ENCODE measurements around the gene ETV3L.
"Not testable (repeated sequence)": the region's sequence is repeated elsewhere in the genome, so short reads cannot be mapped to it uniquely, and the experiment has no call there.

The ETV3L gene

GRCh38 chr1:157069601-157070000 lies 30.0 kb downstream of the ETV3L start:
- DNase-seq, result no peak

- not testable (repeated sequence) for DNase-seq
Measured at GRCh38 chr1:157059241-157059640, 40.4 kb downstream of the ETV3L start.

- DNase-seq, result no peak
Measured at GRCh38 chr1:157056269-157056668, 43.3 kb downstream of the ETV3L start.

GRCh38 chr1:157055729-157056128 lies 43.9 kb downstream of the ETV3L start:
- not testable (repeated sequence) for DNase-seq

GRCh38 chr1:157050836-157051235 lies 48.8 kb downstream of the ETV3L start:
- DNase-seq, result no peak

- DNase-seq, result no peak
Measured at GRCh38 chr1:157047062-157047410, 52.6 kb downstream of the ETV3L start.

- peak; percentile 95 for DNase-seq
Measured at GRCh38 chr1:157045250-157046218, 54.1 kb downstream of the ETV3L start, which contains the start of gene ARHGEF11. ARHGEF11 (minus strand) TSS chr1:157045742; CDS start chr1:157044330, 1,412 bp downstream.

- no peak for DNase-seq
Measured at GRCh38 chr1:157044326-157044725, 55.3 kb downstream of the ETV3L start.

- no peak for DNase-seq
Measured at GRCh38 chr1:157043685-157044084, 55.9 kb downstream of the ETV3L start.

GRCh38 chr1:157042846-157043245 lies 56.8 kb downstream of the ETV3L start:
- no peak for DNase-seq
